Keratinocyte (primary cell): ENCODE data around the gene SH3BGRL. TPM values are rescaled to one million over a fixed set of nuclear protein-coding genes. Genes with fewer than 3 reads are reported as not detected.

Experiments used
- DNase-seq: peaks from one replicate; pipeline ENCODE4 v3.0.0-alpha.2; 2011; ENCODE audit warnings: low read depth, missing footprints, low spot score
- FAIRE-seq: peaks from 2 replicates; lab custom pipeline; 2011; peaks lifted over from hg19 to GRCh38; lab: Jason Lieb, UNC
- H2AFZ ChIP-seq: 2 replicates; pipeline ENCODE4 v1.6.0; 2012; ENCODE audit warnings: low read length, control low read depth, inconsistent platforms; ENCODE audit not compliant: control insufficient read depth
- H3K27ac ChIP-seq: 2 replicates; pipeline ENCODE4 v1.5.1; 2011; ENCODE audit warnings: low read length; ENCODE audit not compliant: control insufficient read depth, insufficient read depth
- H3K27me3 ChIP-seq: 3 replicates; pipeline ENCODE4 v1.6.0; 2011; ENCODE audit warnings: low read length; ENCODE audit not compliant: control insufficient read depth, insufficient read depth; ENCODE audit errors: extremely low read depth
- H3K36me3 ChIP-seq, 2 experiments: 2 replicates in 1 of 2; 3 replicates in 1 of 2; pipeline ENCODE4 v1.5.1; 2011; ENCODE audit warnings: low read length in 2 of 2, mild to moderate bottlenecking in 1 of 2; ENCODE audit not compliant: control insufficient read depth in 2 of 2, insufficient read depth in 2 of 2; ENCODE audit errors: extremely low read depth in 1 of 2
- H3K4me1 ChIP-seq: 3 replicates; pipeline ENCODE4 v1.5.1; 2011; ENCODE audit warnings: low read length; ENCODE audit not compliant: control insufficient read depth, insufficient read depth; ENCODE audit errors: extremely low read depth
- H3K4me2 ChIP-seq: 3 replicates; pipeline ENCODE4 v1.6.0; 2011; ENCODE audit warnings: low read depth, low read length; ENCODE audit not compliant: control insufficient read depth, insufficient read depth; ENCODE audit errors: extremely low read depth
- H3K4me3 ChIP-seq, 3 experiments: fragments of 200-600 bp in 1 of 3; sonication (generic) in 1 of 3; 2 replicates in 2 of 3; 3 replicates in 1 of 3; pipeline ENCODE4 v1.5.1; 2011 to 2016; ENCODE audit warnings: low read length in 3 of 3, mild to moderate bottlenecking in 3 of 3, control low read depth in 2 of 3, inconsistent platforms in 1 of 3, low read depth in 1 of 3, mixed read lengths in 1 of 3, mixed run types in 1 of 3, moderate library complexity in 1 of 3; ENCODE audit not compliant: control insufficient read depth in 2 of 3, insufficient read depth in 2 of 3; ENCODE audit errors: extremely low read depth in 1 of 3
- H3K79me2 ChIP-seq: 2 replicates; pipeline ENCODE4 v1.6.0; 2012; ENCODE audit warnings: low read length; ENCODE audit not compliant: control insufficient read depth, insufficient read depth
- H3K9ac ChIP-seq: 3 replicates; pipeline ENCODE4 v1.6.0; 2011; ENCODE audit warnings: low read length; ENCODE audit not compliant: control insufficient read depth, insufficient read depth; ENCODE audit errors: extremely low read depth
- H3K9me1 ChIP-seq: 3 replicates; pipeline ENCODE4 v1.6.0; 2011; ENCODE audit warnings: low read length; ENCODE audit not compliant: control insufficient read depth, insufficient read depth; ENCODE audit errors: extremely low read depth
- H3K9me3 ChIP-seq: 2 replicates; pipeline ENCODE4 v1.5.1; 2012; ENCODE audit warnings: low read depth, low read length; ENCODE audit not compliant: control insufficient read depth
- H4K20me1 ChIP-seq: 3 replicates; pipeline ENCODE4 v1.6.0; 2011; ENCODE audit warnings: low read length; ENCODE audit not compliant: control insufficient read depth, insufficient read depth; ENCODE audit errors: extremely low read depth
- CTCF ChIP-seq, 3 experiments: IDR thresholded peaks in 1 of 3; conservative IDR thresholded peaks in 1 of 3; optimal IDR thresholded peaks in 1 of 3; 2 replicates in 2 of 3; 3 replicates in 1 of 3; pipeline versions ENCODE3 to v1.5.1; 2011; ENCODE audit warnings: low read length in 3 of 3, mild to moderate bottlenecking in 3 of 3, moderate library complexity in 2 of 3, control low read depth in 1 of 3, inconsistent platforms in 1 of 3; ENCODE audit not compliant: insufficient read depth in 2 of 3; ENCODE audit errors: extremely low read depth in 1 of 3
- EZH2 ChIP-seq: IDR thresholded peaks from one replicate; pipeline ENCODE4 v1.6.1; 2012; ENCODE audit warnings: inconsistent platforms, mild to moderate bottlenecking, low read length, moderate library complexity
- dilution Hi-C: fragments of 300-500 bp; cut with MboI; formaldehyde crosslinking; loops from one replicate; pipeline ENCODE4 v1.7.0; 2020; ENCODE audit warnings: low sequenced_read_pairs; ENCODE audit not compliant: extremely low pct_ligation_motif_present
- polyA plus RNA-seq, 5 experiments: library from polyadenylated mRNA; depleted of rRNA in 3 of 5; stranded (reverse) in 3 of 5; stranded (forward) in 1 of 5; unstranded in 1 of 5; fragments of >200 nt; gene quantifications; 1 replicate in 1 of 5; 2 replicates in 3 of 5; 3 replicates in 1 of 5; pipeline versions ENCODE4 v1.2.1 to v1.2.3, GENCODE V29; 2011 to 2012; ENCODE audit warnings: missing spikeins in 2 of 5, low read depth in 1 of 5, low replicate concordance in 1 of 5

Gene SH3BGRL
- polyA plus RNA-seq, 1 donor (not counting 4 experiments of a cell fraction or from before 2014, with no cell fraction given) = 82.4 TPM

GRCh38 chrX:81215685-81216084 is 13.8 kb downstream of the SH3BGRL start:
- DNase-seq = no peak
- dilution Hi-C loops = no loop called here
- no peaks in the 10 kb centered on the region for H3K79me2 ChIP-seq
- no peaks in the 10 kb centered on the region for H3K9me1 ChIP-seq
- no peak overlapping the region for H3K4me3 ChIP-seq
- no peak overlapping the region for H2AFZ ChIP-seq
- no peaks in the 10 kb centered on the region for H3K4me1 ChIP-seq
- no peak overlapping the region for H3K9ac ChIP-seq
- TF ChIP-seq CTCF (optimal IDR thresholded peaks at IDR 0.05 in 1 of 3, IDR thresholded peaks at IDR 0.05 in 1 of 3, conservative IDR thresholded peaks at IDR 0.05 in 1 of 3; ENCODE audit: extremely low read depth in 1 of 3, insufficient read depth in 2 of 3, low read length in 3 of 3) = no peak
- H3K27me3 ChIP-seq = no peaks in the 10 kb centered on the region
- H3K27ac ChIP-seq = no peak overlapping the region
- FAIRE-seq = no peak
- no peaks in the 10 kb centered on the region for H3K9me3 ChIP-seq
- no peaks in the 10 kb centered on the region for H4K20me1 ChIP-seq
- no peaks in the 10 kb centered on the region for H3K36me3 ChIP-seq
- H3K4me2 ChIP-seq = no peak overlapping the region

- H3K27me3 ChIP-seq = no peaks in the 10 kb centered on the region
- H3K4me3 ChIP-seq = no peak overlapping the region
- H2AFZ ChIP-seq = no peak overlapping the region
- no peaks in the 10 kb centered on the region for H3K79me2 ChIP-seq
- dilution Hi-C loops = no loop called here
- H3K36me3 ChIP-seq = no peaks in the 10 kb centered on the region
- TF ChIP-seq EZH2 (no peak), CTCF (optimal IDR thresholded peaks at IDR 0.05 in 1 of 3, IDR thresholded peaks at IDR 0.05 in 1 of 3, conservative IDR thresholded peaks at IDR 0.05 in 1 of 3; ENCODE audit: extremely low read depth in 1 of 3, insufficient read depth in 2 of 3, low read length in 3 of 3) (no peak)
- no peaks in the 10 kb centered on the region for H3K9me1 ChIP-seq
- H3K9ac ChIP-seq = no peak overlapping the region
- H3K4me2 ChIP-seq = no peak overlapping the region
- no peak overlapping the region for H3K27ac ChIP-seq
- DNase-seq = no peak
- no peaks in the 10 kb centered on the region for H4K20me1 ChIP-seq
- H3K9me3 ChIP-seq = no peaks in the 10 kb centered on the region
- H3K4me1 ChIP-seq = no peaks in the 10 kb centered on the region
- FAIRE-seq = no peak
Measured at GRCh38 chrX:81229229-81229628, 27.3 kb downstream of the SH3BGRL start.
